Colon (tissue), 2 donors: ENCODE data around the gene NFATC2.
"Not testable (repeated sequence)": the region's sequence is repeated elsewhere in the genome, so short reads cannot be mapped to it uniquely, and the experiment has no call there.

Experiments
- FAIRE-seq: peaks from 2 replicates; lab custom pipeline; 2012; peaks lifted over from hg19 to GRCh38; lab: Jason Lieb, UNC
- donor health status: control.
- donor health status: control.

The NFATC2 gene

DNA sequence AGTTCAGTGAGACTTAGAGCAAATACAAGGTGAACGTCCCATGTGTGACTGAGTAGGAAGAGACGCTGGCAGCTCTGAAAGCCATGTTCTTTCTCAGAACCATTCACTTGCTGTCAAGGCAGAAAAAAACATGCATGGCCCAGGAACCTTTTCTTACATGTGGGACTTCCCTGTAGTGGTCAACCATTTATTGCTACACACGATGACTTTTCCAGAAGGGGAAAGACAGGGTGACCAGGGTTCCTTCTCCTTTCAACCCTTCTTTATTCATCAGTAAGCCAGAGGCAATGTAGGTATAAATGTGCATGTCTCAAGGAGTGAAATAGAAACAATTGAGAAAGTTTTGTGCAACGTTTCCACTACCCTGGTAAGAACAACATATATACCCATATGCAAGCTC lies 189.0 kb downstream of the NFATC2 start:
- no peak for FAIRE-seq

GRCh38 chr20:51352791-51353190 lies 189.7 kb downstream of the NFATC2 start:
- FAIRE-seq = no peak

- FAIRE-seq = no peak
Observed at GRCh38 chr20:51350941-51351631, 191.4 kb downstream of the NFATC2 start.

GRCh38 chr20:51348876-51349275 lies 193.6 kb downstream of the NFATC2 start:
- FAIRE-seq = no peak

GRCh38 chr20:51347831-51348230 lies 194.7 kb downstream of the NFATC2 start:
- FAIRE-seq = no peak

DNA sequence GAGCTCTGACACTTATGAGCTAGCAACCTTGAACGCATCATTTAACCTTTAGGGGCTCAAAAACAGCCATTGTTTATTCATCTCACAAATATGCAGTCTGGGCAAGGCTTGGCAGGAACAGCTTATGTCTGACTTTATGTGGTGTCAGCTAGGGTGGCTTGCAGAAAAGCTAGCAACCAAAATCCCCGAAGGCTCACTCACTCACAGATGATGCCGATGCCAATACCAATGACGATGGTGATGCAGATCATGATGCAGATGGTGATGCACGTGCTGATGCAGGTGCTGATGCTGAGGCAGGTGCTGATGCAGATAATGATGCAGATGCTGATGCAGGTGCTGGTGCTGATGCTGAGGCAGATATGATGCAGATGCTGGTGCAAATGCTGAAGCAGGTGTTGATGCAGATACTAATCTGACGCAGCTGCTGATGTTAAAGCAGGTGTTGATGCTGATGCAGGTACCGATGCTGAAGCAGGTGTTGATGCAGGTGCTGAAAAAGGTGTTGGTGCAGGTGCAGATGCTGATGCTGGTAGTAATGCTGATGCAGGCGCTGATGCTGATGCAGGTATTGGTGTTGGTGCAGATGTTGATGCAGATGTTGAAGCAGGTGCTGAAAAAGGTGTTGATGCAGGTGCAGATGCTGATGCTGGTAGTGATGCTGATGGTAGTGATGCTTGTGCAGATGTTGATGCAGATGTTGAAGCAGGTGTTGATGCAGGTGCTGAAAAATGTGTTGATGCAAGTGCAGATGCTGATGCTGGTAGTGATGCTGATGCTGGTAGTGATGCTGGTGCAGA lies 195.6 kb downstream of the NFATC2 start:
- FAIRE-seq = no peak

GRCh38 chr20:51345601-51346101 lies 196.9 kb downstream of the NFATC2 start:
- FAIRE-seq = no peak

DNA sequence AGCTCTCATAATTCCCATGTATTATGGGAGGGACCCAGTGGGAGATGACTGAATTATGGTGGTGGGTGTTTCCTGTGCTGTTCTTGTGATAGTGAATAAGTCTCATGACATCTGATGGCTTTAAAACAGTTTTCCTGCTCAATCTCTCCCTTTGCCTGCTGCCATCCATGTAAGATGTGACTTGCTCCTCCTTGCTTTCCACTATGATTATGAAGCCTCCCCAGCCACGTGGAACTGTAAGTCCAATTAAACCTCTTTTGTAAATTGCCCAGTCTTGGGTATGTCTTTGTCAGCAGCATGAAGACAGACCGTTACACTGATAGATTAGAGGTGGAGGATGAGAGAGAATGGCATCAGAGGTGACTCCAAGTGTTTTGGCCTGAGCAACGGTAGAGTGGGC lies 198.7 kb downstream of the NFATC2 start:
- not testable (repeated sequence) for FAIRE-seq

DNA sequence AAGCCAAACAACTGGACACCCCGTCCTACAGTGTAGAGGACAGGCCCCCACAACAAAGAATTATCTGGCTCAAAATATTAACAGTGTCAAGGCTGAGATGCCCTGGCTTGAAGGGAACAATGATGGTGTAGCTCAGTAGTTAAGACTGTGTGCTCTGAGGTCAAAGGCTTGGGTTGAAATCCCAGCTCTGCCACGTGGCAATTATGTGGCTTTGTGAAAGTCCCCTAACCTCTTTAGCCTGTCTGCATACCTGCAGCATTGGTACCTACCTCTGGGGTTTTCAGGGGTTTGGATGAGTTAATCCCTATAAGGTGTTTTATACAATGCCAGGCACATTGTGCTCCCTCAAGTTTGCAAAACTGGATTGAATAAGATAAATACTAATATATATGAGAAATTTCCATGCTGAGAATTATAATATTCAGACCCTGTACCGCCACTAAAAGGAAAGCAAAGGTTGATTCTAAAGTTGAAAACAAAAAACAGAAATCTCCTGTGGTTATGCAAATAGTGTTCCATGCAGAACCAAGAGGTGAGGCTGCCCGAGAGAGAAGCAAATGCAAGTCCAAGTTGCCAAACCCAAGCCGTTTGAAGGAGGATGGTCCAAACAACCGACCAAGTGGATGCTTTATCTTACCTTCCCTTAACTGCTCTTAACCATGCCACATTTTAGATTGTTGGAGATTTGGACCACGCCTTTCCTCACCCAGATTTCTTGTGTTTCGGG lies 199.8 kb downstream of the NFATC2 start:
- FAIRE-seq = no peak

DNA sequence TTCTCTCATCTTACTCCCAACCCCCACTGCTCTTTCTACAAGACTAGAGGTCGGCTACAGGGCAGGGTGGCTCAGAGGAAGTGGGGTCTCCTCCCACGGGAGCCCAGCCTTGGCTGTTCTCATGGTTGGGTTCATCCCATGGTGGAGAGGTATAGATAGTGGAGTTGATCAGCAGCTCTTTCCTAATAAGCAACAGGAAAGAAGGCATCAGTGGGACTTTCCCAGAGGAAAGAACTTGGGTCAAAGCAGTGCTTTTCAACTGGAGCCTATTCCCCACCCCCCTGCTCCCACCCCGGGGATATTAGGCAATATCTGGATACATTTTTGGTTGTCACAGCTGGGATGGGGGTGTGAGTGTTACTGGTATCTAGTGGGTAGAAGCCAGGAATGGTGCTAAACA lies 200.9 kb downstream of the NFATC2 start:
- no peak for FAIRE-seq

DNA sequence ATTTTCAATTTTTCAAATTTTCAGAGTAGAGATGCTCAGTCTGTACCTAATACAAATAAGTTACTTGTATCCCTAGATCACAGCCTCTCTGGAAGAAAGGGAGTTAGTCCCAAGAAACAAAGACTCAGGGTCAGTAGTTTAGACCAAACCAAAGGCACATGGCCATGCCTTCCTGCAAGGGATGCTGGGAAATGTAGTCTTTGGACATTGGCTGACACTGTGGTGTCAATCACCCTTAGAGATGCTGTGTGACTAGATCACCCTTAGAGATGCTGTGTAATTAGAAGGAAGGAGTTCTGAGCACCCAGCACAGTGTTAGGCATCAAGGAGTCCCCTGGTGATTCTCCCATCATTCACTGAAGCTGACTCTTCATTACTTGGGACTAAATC lies 202.1 kb downstream of the NFATC2 start:
- FAIRE-seq = no peak

GRCh38 chr20:51339721-51340450 lies 202.6 kb downstream of the NFATC2 start:
- no peak for FAIRE-seq

DNA sequence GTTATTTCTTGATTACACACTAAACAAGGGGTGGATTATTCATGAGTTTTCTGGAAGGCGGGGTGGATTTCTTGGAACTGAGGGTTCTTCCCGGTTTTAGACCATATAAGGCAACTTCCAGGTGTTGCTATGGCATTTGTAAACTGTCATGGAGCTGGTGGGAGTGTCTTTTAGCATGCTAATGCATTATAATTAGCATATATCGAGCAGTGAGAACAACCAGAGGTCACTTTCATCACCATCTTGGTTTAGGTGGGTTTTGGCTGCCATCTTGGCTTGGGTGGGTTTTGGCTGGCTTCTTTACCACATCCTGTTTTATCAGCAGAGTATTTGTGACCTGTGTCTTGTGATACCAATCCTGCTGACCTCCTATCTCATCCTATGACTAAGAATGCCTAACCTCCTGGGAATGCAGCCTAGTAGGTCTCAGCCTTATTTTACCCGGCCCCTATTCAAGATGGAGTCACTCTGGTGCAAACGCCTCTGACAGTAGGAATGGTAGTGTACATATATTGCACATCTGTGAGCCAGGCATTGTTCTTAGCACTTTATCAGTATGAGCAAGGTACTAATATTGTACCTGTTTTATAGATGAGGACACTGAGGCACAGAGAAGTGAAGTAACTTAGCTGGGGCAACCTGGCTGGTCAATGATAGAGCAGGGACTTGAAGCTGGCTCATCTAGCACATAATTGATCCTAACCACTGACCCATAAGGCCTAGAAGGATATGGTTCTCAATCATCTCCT lies 203.7 kb downstream of the NFATC2 start:
- no peak for FAIRE-seq

GRCh38 chr20:51337126-51337805 lies 205.3 kb downstream of the NFATC2 start:
- FAIRE-seq = no peak
